HL-60 (cell line): ENCODE data around the gene ARAP3.

Source experiments
- DNase-seq, 2 experiments: peaks; one replicate each; pipeline ENCODE4 v3.0.0-alpha.2; 2010 to 2020; ENCODE audit warnings: low read depth in 1 of 2, low spot score in 1 of 2
- H3K27ac ChIP-seq: fragments of 250-450 bp; sonication (Bioruptor Pico); replicated peaks from 2 replicates; pipeline ENCODE4 v1.5.1; 2020; ENCODE audit warnings: mild to moderate bottlenecking, moderate library complexity
- H3K27me3 ChIP-seq: fragments of 250-450 bp; sonication (Bioruptor Pico); 2 replicates; pipeline ENCODE4 v1.5.1; 2021; ENCODE audit warnings: mild to moderate bottlenecking, moderate library complexity; ENCODE audit not compliant: insufficient read depth, poor library complexity, severe bottlenecking
- H3K4me3 ChIP-seq: replicated peaks from 2 replicates; pipeline ENCODE4 v1.5.1; 2011; ENCODE audit warnings: mild to moderate bottlenecking, control low read depth, low read length; ENCODE audit not compliant: insufficient read depth
- GABPA ChIP-seq: IDR thresholded peaks from 2 replicates; pipeline ENCODE4 v1.6.1; 2012; ENCODE audit warnings: low read depth
- POLR2AphosphoS5 ChIP-seq: IDR thresholded peaks from 2 replicates; pipeline ENCODE4 v1.6.1; 2012; ENCODE audit warnings: low read depth
- SPI1 ChIP-seq: IDR thresholded peaks from 2 replicates; pipeline ENCODE4 v1.6.1; 2012; ENCODE audit warnings: low read depth, mild to moderate bottlenecking, borderline replicate concordance
- TF ChIP-seq, protein P1 (sequence below): IDR thresholded peaks from one replicate; pipeline ENCODE4 v1.5.1; 2011; ENCODE audit warnings: low read length, control low read depth, inconsistent platforms; ENCODE audit not compliant: insufficient read depth
- TF ChIP-seq, protein P2 (sequence below): IDR thresholded peaks from 2 replicates; pipeline ENCODE4 v1.6.1; 2012; ENCODE audit warnings: low read depth; ENCODE audit not compliant: insufficient replicate concordance

ARAP3 gene

DNA sequence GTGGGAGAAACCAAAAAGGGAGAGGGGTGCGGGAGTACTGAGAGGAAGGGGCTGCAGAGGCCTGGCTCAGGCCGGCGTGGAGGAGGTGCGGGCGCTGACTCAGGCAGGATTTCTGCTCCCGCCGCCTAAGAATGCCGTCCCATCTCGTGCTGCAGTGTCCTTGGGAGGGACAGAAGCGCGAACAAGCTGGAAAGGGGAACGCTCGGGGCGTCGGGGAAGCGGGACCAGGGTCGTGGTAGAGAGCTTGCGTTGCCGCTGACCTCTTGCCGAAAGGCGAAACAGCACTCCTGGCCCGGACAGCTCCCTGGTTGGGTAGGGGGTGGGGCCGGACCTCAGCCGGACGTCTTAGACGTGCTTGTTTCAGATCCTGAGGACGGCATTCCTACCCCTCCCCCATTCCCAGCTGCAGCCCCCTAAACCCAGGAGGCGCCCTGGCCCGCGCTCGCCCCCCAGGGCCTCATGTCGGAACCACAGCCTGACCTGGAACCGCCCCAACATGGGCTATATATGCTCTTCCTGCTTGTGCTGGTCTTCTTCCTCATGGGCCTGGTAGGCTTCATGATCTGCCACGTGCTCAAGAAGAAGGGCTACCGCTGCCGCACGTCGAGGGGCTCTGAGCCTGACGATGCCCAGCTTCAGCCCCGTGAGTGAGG, 44.1 kb downstream of the ARAP3 start:
- Histone ChIP-seq H3K27ac (peak overlapping the region; percentile 40; the same call in 1 of the 2 replicates), H3K27me3 (no peaks in the 10 kb centered on the region), H3K4me3 (peak overlapping the region; percentile 92)
- DNase-seq: peak; percentile 37 to 72
- TF ChIP-seq, protein P1, sequence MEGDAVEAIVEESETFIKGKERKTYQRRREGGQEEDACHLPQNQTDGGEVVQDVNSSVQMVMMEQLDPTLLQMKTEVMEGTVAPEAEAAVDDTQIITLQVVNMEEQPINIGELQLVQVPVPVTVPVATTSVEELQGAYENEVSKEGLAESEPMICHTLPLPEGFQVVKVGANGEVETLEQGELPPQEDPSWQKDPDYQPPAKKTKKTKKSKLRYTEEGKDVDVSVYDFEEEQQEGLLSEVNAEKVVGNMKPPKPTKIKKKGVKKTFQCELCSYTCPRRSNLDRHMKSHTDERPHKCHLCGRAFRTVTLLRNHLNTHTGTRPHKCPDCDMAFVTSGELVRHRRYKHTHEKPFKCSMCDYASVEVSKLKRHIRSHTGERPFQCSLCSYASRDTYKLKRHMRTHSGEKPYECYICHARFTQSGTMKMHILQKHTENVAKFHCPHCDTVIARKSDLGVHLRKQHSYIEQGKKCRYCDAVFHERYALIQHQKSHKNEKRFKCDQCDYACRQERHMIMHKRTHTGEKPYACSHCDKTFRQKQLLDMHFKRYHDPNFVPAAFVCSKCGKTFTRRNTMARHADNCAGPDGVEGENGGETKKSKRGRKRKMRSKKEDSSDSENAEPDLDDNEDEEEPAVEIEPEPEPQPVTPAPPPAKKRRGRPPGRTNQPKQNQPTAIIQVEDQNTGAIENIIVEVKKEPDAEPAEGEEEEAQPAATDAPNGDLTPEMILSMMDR: no peak
- TF ChIP-seq SPI1 (no peak), GABPA (no peak)
- TF ChIP-seq, protein P2, sequence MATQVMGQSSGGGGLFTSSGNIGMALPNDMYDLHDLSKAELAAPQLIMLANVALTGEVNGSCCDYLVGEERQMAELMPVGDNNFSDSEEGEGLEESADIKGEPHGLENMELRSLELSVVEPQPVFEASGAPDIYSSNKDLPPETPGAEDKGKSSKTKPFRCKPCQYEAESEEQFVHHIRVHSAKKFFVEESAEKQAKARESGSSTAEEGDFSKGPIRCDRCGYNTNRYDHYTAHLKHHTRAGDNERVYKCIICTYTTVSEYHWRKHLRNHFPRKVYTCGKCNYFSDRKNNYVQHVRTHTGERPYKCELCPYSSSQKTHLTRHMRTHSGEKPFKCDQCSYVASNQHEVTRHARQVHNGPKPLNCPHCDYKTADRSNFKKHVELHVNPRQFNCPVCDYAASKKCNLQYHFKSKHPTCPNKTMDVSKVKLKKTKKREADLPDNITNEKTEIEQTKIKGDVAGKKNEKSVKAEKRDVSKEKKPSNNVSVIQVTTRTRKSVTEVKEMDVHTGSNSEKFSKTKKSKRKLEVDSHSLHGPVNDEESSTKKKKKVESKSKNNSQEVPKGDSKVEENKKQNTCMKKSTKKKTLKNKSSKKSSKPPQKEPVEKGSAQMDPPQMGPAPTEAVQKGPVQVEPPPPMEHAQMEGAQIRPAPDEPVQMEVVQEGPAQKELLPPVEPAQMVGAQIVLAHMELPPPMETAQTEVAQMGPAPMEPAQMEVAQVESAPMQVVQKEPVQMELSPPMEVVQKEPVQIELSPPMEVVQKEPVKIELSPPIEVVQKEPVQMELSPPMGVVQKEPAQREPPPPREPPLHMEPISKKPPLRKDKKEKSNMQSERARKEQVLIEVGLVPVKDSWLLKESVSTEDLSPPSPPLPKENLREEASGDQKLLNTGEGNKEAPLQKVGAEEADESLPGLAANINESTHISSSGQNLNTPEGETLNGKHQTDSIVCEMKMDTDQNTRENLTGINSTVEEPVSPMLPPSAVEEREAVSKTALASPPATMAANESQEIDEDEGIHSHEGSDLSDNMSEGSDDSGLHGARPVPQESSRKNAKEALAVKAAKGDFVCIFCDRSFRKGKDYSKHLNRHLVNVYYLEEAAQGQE: peak; percentile 92

DNA sequence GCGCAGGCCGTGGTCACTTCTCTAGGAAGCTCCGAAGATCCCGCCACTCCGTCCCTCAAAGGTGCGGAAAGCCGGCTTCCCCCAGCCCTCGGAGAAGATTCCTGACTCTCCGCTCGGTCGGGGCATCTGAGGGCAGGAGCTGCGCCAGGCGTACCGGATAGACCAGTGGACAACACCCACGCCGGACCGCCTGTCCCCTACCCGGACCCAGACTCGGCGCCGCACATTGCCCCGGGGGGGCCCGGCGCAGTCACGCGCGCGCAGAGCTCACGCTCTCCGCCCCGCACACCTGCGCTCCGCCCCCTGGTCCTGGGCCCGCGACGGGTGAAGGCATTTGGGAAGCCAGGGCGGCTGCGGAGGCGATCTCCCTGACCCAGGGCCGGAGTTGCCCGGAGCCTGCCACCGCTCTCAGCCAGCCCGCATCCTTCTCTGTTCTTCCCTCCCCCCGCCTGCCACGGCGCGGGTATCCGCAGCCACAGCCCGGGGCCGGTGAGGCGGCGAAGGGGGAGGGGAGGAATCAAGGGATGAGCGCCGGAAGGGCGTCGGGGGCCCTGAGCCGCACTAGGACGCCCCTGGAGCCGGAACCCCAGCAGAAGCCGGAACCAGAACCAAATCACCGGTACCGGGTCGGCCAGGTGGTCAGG, 44.8 kb downstream of the ARAP3 start:
- TF ChIP-seq, protein P1: no peak
- TF ChIP-seq, protein P2: no peak
- TF ChIP-seq SPI1: no peak
- no peak for TF ChIP-seq POLR2AphosphoS5
- no peak for TF ChIP-seq GABPA
- Histone ChIP-seq H3K27ac (peak overlapping the region; percentile 40; the same call in 1 of the 2 replicates), H3K4me3 (peak overlapping the region; percentile 92), H3K27me3 (no peaks in the 10 kb centered on the region)
- peak in 1 of 2 experiments; percentile 16 for DNase-seq

DNA sequence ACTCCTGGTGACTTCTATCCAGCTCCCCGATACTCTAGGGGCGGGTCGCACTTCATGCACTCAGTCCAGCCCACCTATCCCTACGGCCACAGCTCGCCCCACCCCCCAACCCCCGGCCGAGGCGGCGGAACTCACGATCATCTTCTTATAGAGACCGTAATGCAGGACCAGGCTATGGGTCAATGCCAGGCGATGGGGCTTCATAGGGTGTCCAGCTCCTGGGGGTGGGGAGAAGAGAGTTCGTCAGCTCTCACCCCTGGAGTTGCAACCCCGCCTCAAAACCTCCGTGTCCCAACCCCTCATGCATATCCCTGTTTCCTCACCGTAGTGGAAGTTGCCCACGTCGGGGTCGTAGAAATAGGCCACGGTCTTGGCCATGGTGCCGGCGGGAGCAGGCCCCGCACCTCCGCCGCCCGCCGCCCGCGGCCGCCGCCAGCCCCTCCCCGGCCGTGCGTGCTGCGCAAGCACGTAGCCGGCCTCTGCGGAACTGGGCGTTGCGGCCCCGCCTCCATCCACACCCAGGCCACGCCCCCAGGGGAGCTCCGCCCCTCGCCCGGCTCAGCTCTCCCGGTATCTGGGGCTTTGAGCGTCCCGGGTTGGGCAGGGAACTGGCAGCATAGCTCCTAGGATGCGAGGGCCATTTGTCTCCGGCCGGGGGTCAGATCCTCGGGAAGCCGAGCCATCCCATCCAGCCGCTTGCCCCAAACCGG, 45.5 kb downstream of the ARAP3 start, which contains the start of the genes HDAC3 and RELL2:
TSS of gene HDAC3 (minus strand) at position 437 of the 710 bp plus-strand sequence. CDS start at position 378, 59 bp downstream.
TSS of gene RELL2 (plus strand) at position 585 of the 710 bp plus-strand sequence. CDS start 1,229 bp downstream, outside the sequence.
- TF ChIP-seq, protein P2: no peak
- peak; percentile 51; the same call in 1 of the 2 replicates for TF ChIP-seq SPI1
- peak; percentile 56 for TF ChIP-seq POLR2AphosphoS5
- peak; percentile 71 to 89 for DNase-seq
- Histone ChIP-seq H3K4me3 (peak within 1 kb of the TSS; percentile 92), H3K27me3 (no peaks in the 10 kb centered on the region), H3K27ac (peak within 1 kb of the TSS; percentile 70)
